H9 (cell line): Measurements from ENCODE around the gene LEMD3. TPM values are rescaled to one million over a fixed set of nuclear protein-coding genes. Genes with fewer than 3 reads are reported as not detected.

ENCODE experiments used
- DNase-seq: peaks from one replicate; pipeline ENCODE4 v3.0.0-alpha.2; 2017
- H2AFZ ChIP-seq: one replicate; pipeline ENCODE4 v1.6.1; 2013; ENCODE audit warnings: mild to moderate bottlenecking, low read length, control low read depth, moderate library complexity
- H2AK5ac ChIP-seq: 2 replicates; pipeline ENCODE4 v1.6.1; 2013; ENCODE audit warnings: low read length, control low read depth, mixed read lengths; ENCODE audit not compliant: insufficient read length
- H2BK120ac ChIP-seq: one replicate; pipeline ENCODE4 v1.6.1; 2013; ENCODE audit warnings: low read depth, mild to moderate bottlenecking, low read length, control low read depth, inconsistent platforms; ENCODE audit not compliant: poor library complexity, severe bottlenecking
- H2BK12ac ChIP-seq: 2 replicates; pipeline ENCODE4 v1.6.1; 2013; ENCODE audit warnings: low read length, control low read depth, mixed read lengths, low read depth; ENCODE audit not compliant: insufficient read length
- H2BK15ac ChIP-seq: 2 replicates; pipeline ENCODE4 v1.6.1; 2013; ENCODE audit warnings: low read depth, low read length, control low read depth
- H2BK20ac ChIP-seq: one replicate; pipeline ENCODE4 v1.6.1; 2013; ENCODE audit warnings: low read depth, mild to moderate bottlenecking, low read length, control low read depth, inconsistent platforms; ENCODE audit not compliant: poor library complexity, severe bottlenecking
- H2BK5ac ChIP-seq: 2 replicates; pipeline ENCODE4 v1.6.1; 2013; ENCODE audit warnings: low read length, control low read depth, mixed read lengths; ENCODE audit not compliant: insufficient read length
- H3K14ac ChIP-seq: 2 replicates; pipeline ENCODE4 v1.6.1; 2013; ENCODE audit warnings: low read length, control low read depth; ENCODE audit not compliant: insufficient read depth
- H3K18ac ChIP-seq: 2 replicates; pipeline ENCODE4 v1.6.1; 2013; ENCODE audit warnings: low read depth, mild to moderate bottlenecking, mixed read lengths, low read length, control low read depth; ENCODE audit not compliant: insufficient read length
- H3K23ac ChIP-seq: 2 replicates; pipeline ENCODE4 v1.6.1; 2013; ENCODE audit warnings: low read length, control low read depth, mixed read lengths, low read depth; ENCODE audit not compliant: insufficient read length
- H3K23me2 ChIP-seq: 2 replicates; pipeline ENCODE4 v1.6.1; 2013; ENCODE audit warnings: low read depth, mild to moderate bottlenecking, mixed read lengths, low read length, control low read depth; ENCODE audit not compliant: insufficient read length, poor library complexity, severe bottlenecking
- H3K27ac ChIP-seq: 2 replicates; pipeline ENCODE4 v1.5.1; 2013; ENCODE audit warnings: low read length, control low read depth, mixed read lengths, low read depth; ENCODE audit not compliant: insufficient read length
- H3K27me3 ChIP-seq: 2 replicates; pipeline ENCODE4 v1.6.1; 2013; ENCODE audit warnings: low read length, control low read depth, inconsistent platforms; ENCODE audit not compliant: insufficient read depth
- H3K4ac ChIP-seq: 2 replicates; pipeline ENCODE4 v1.6.1; 2013; ENCODE audit warnings: low read depth, mild to moderate bottlenecking, control low read depth, inconsistent platforms, low read length, moderate library complexity
- H3K4me1 ChIP-seq: 2 replicates; pipeline ENCODE4 v1.6.1; 2013; ENCODE audit warnings: low read length, control low read depth, inconsistent platforms; ENCODE audit not compliant: insufficient read depth
- H3K4me2 ChIP-seq: 2 replicates; pipeline ENCODE4 v1.6.1; 2013; ENCODE audit warnings: low read length, control low read depth, mixed read lengths; ENCODE audit not compliant: insufficient read length, insufficient read depth
- H3K56ac ChIP-seq: 2 replicates; pipeline ENCODE4 v1.6.1; 2013; ENCODE audit warnings: low read depth, mild to moderate bottlenecking, mixed read lengths, low read length, control low read depth; ENCODE audit not compliant: insufficient read length
- H3K79me1 ChIP-seq: 2 replicates; pipeline ENCODE4 v1.6.1; 2013; ENCODE audit warnings: low read depth, mild to moderate bottlenecking, moderate library complexity, low read length, control low read depth, inconsistent platforms; ENCODE audit not compliant: insufficient read depth, poor library complexity, severe bottlenecking
- H3K79me2 ChIP-seq: 2 replicates; pipeline ENCODE4 v1.6.1; 2013; ENCODE audit warnings: low read length, control low read depth, inconsistent platforms; ENCODE audit not compliant: insufficient read depth
- H3K9ac ChIP-seq: 2 replicates; pipeline ENCODE4 v1.6.1; 2013; ENCODE audit warnings: low read length, control low read depth, mixed read lengths; ENCODE audit not compliant: insufficient read length; ENCODE audit errors: extremely low read depth
- H3K9me3 ChIP-seq: one replicate; pipeline ENCODE4 v1.6.1; 2013; ENCODE audit warnings: low read depth, low read length, inconsistent platforms; ENCODE audit not compliant: control insufficient read depth
- H3T11ph ChIP-seq: one replicate; pipeline ENCODE4 v1.6.1; 2013; ENCODE audit warnings: mild to moderate bottlenecking, low read length, control low read depth, inconsistent platforms
- H4K20me1 ChIP-seq: one replicate; pipeline ENCODE4 v1.6.1; 2013; ENCODE audit not compliant: control insufficient read depth, insufficient read length, insufficient read depth
- H4K5ac ChIP-seq: 2 replicates; pipeline ENCODE4 v1.6.1; 2013; ENCODE audit warnings: low read depth, mild to moderate bottlenecking, mixed read lengths, low read length, control low read depth; ENCODE audit not compliant: insufficient read length
- H4K8ac ChIP-seq: replicated peaks from 2 replicates; pipeline ENCODE4 v1.6.1; 2013; ENCODE audit warnings: low read length, control low read depth, mixed read lengths, low read depth; ENCODE audit not compliant: insufficient read length
- H4K91ac ChIP-seq: 2 replicates; pipeline ENCODE4 v1.6.1; 2013; ENCODE audit warnings: low read depth, mild to moderate bottlenecking, moderate library complexity, mixed read lengths, low read length, control low read depth; ENCODE audit not compliant: insufficient read length
- H3K27ac Mint-ChIP-seq, 3 experiments: 2 replicates in 2 of 3; 3 replicates in 1 of 3; pipeline ENCODE4 v1.8.0; 2020 to 2021; ENCODE audit warnings: mixed read lengths in 3 of 3, mild to moderate bottlenecking in 1 of 3, moderate library complexity in 1 of 3
- H3K27me3 Mint-ChIP-seq: 2 replicates; pipeline ENCODE4 v1.8.0; 2021; ENCODE audit warnings: low read depth, mild to moderate bottlenecking, moderate library complexity, mixed read lengths
- H3K36me3 Mint-ChIP-seq, 3 experiments: 2 replicates in 2 of 3; 3 replicates in 1 of 3; pipeline ENCODE4 v1.8.0; 2020 to 2021; ENCODE audit warnings: low read depth in 3 of 3, mixed read lengths in 3 of 3; ENCODE audit not compliant: insufficient read depth in 1 of 3
- H3K4me1 Mint-ChIP-seq, 2 experiments: 2 replicates each; pipeline ENCODE4 v1.8.0; 2020; ENCODE audit warnings: mixed read lengths in 2 of 2
- H3K4me3 Mint-ChIP-seq, 2 experiments: 2 replicates in 1 of 2; 3 replicates in 1 of 2; pipeline ENCODE4 v1.8.0; 2020 to 2021; ENCODE audit warnings: mild to moderate bottlenecking in 2 of 2, mixed read lengths in 2 of 2, moderate library complexity in 1 of 2
- H3K9me3 Mint-ChIP-seq, 2 experiments: 2 replicates in 1 of 2; 3 replicates in 1 of 2; pipeline ENCODE4 v1.8.0; 2020; ENCODE audit warnings: mild to moderate bottlenecking in 2 of 2, mixed read lengths in 2 of 2, moderate library complexity in 1 of 2
- CTCF ChIP-seq: fragments of 200-600 bp; sonication (generic); conservative IDR thresholded peaks from 3 replicates; pipeline ENCODE4 v1.8.0; 2021; ENCODE audit warnings: antibody characterized with exemption, mild to moderate bottlenecking
- total RNA-seq: library from RNA; stranded (reverse); gene quantifications from 2 replicates; pipeline ENCODE4 v1.2.1, GENCODE V29; 2021

LEMD3 gene
- total RNA-seq, 1 experiment from 2014 or later = 38.1 TPM

GRCh38 chr12:65175385-65175784 is 6.0 kb downstream of the LEMD3 start:
- Histone ChIP-seq H4K20me1 (no peaks in the 10 kb centered on the region), H3K23me2 (peaks cover 7% of the 10 kb centered on the region), H3K14ac (no peak overlapping the region), H3K56ac (no peak overlapping the region), H4K8ac (no peak overlapping the region), H2AFZ (no peak overlapping the region), H4K91ac (no peak overlapping the region), H3K27me3 (no peaks in the 10 kb centered on the region), H3K79me1 (peaks cover 3% of the 10 kb centered on the region), H3K9me3 (no peaks in the 10 kb centered on the region), H3K23ac (no peak overlapping the region), H3K9ac (no peak overlapping the region), H3K79me2 (peaks cover 20% of the 10 kb centered on the region), H2BK15ac (no peak overlapping the region), H4K5ac (no peak overlapping the region), H2AK5ac (no peak overlapping the region), H2BK12ac (no peak overlapping the region), H3K18ac (no peak overlapping the region), H3K4me1 (no peaks in the 10 kb centered on the region; the same call in 1 of the 2 replicates), H3K4ac (no peak overlapping the region), H3K4me2 (no peak overlapping the region), H3K27ac (no peak overlapping the region), H2BK120ac (no peak overlapping the region), H2BK20ac (no peak overlapping the region), H2BK5ac (no peak overlapping the region), H3T11ph (no peak overlapping the region)
- Mint-ChIP-seq H3K4me3 (no peak overlapping the region), H3K9me3 (no peaks in the 10 kb centered on the region), H3K27ac (no peak overlapping the region), H3K4me1 (peaks cover 16 to 23% of the 10 kb centered on the region in 2 experiments), H3K27me3 (no peaks in the 10 kb centered on the region), H3K36me3 (peaks cover 0 to 7% (median 0%) of the 10 kb centered on the region in 3 experiments; a peak in 2 of 7 replicates)
- TF ChIP-seq CTCF = no peak
- no peak for DNase-seq
